Stimulated activated effector memory CD8-positive, alpha-beta T cell treated with anti-CD3 and anti-CD28 coated beads, Interleukin-12 subunit alpha, Interleukin-12 subunit beta, amount 100 ng/mL, for 72 hours (primary cell): ENCODE results near the gene FKBP8.

Source experiments
- ATAC-seq: fragments of 150-1000 bp; cut with Tn5 transposase; 2 replicates; pipeline ENCODE4 v1.10.0; 2021
- DNase-seq, 2 donors: peaks; one replicate each; pipeline ENCODE4 v3.0.0; 2021 to 2022; ENCODE audit warnings: low spot score in 2 of 2
- H3K27ac Mint-ChIP-seq: one replicate; pipeline ENCODE4 v1.8.0; 2022; ENCODE audit warnings: mild to moderate bottlenecking, mixed read lengths
- H3K36me3 Mint-ChIP-seq: one replicate; pipeline ENCODE4 v1.8.0; 2022; ENCODE audit warnings: mild to moderate bottlenecking, mixed read lengths
- H3K4me1 Mint-ChIP-seq: one replicate; pipeline ENCODE4 v1.8.0; 2022; ENCODE audit warnings: mixed read lengths
- H3K4me3 Mint-ChIP-seq: one replicate; pipeline ENCODE4 v1.8.0; 2022; ENCODE audit warnings: mild to moderate bottlenecking, mixed read lengths
- H3K9me3 Mint-ChIP-seq: one replicate; pipeline ENCODE4 v1.8.0; 2022; ENCODE audit warnings: mixed read lengths

Gene FKBP8

GRCh38 chr19:18574691-18575291 is 31.4 kb upstream of the FKBP8 start:
- DNase-seq (no peak), ATAC-seq (no peak)
- Mint-ChIP-seq H3K4me1 (peaks cover 37% of the 10 kb centered on the region), H3K9me3 (no peaks in the 10 kb centered on the region), H3K4me3 (no peak overlapping the region), H3K27ac (peak overlapping the region; percentile 54), H3K36me3 (peaks cover 88% of the 10 kb centered on the region)

GRCh38 chr19:18571564-18572344 is 28.4 kb upstream of the FKBP8 start, which contains the start of gene UBA52:
UBA52 (plus strand) TSS chr19:18571857; CDS start chr19:18573301, 1,444 bp downstream.
- ATAC-seq, result peak; percentile 96

GRCh38 chr19:18568367-18568766 is 25.0 kb upstream of the FKBP8 start:
- H3K4me1 Mint-ChIP-seq, result peaks cover 21% of the 10 kb centered on the region
- H3K4me3 Mint-ChIP-seq, result no peak overlapping the region
- DNase-seq, result no peak
- peaks cover 100% of the 10 kb centered on the region for H3K36me3 Mint-ChIP-seq
- no peak overlapping the region for H3K27ac Mint-ChIP-seq
- no peaks in the 10 kb centered on the region for H3K9me3 Mint-ChIP-seq
- ATAC-seq, result no peak

More at GRCh38 chr19:18571564-18572344, 28.4 kb upstream of the FKBP8 start, which contains the start of gene UBA52:
- Mint-ChIP-seq H3K9me3 (no peaks in the 10 kb centered on the region), H3K4me3 (peak within 1 kb of the TSS; percentile 83), H3K27ac (peak within 1 kb of the TSS; percentile 97), H3K36me3 (peaks cover 100% of the 10 kb centered on the region), H3K4me1 (peaks cover 37% of the 10 kb centered on the region)
- peak; percentile 98 to 100 for DNase-seq

GRCh38 chr19:18566953-18567352 is 23.6 kb upstream of the FKBP8 start:
- peaks cover 9% of the 10 kb centered on the region for H3K4me1 Mint-ChIP-seq
- H3K4me3 Mint-ChIP-seq, result no peak overlapping the region
- peaks cover 100% of the 10 kb centered on the region for H3K36me3 Mint-ChIP-seq
- no peaks in the 10 kb centered on the region for H3K9me3 Mint-ChIP-seq
- ATAC-seq, result no peak
- no peak for DNase-seq
- H3K27ac Mint-ChIP-seq, result no peak overlapping the region

GRCh38 chr19:18562086-18562485 is 18.7 kb upstream of the FKBP8 start:
- H3K36me3 Mint-ChIP-seq, result peaks cover 85% of the 10 kb centered on the region
- no peak overlapping the region for H3K4me3 Mint-ChIP-seq
- DNase-seq, result no peak
- H3K4me1 Mint-ChIP-seq, result peaks cover 27% of the 10 kb centered on the region
- no peaks in the 10 kb centered on the region for H3K9me3 Mint-ChIP-seq
- H3K27ac Mint-ChIP-seq, result no peak overlapping the region
- ATAC-seq, result no peak

GRCh38 chr19:18559685-18560084 is 16.3 kb upstream of the FKBP8 start:
- ATAC-seq (no peak), DNase-seq (no peak)
- H3K4me3 Mint-ChIP-seq, result peak overlapping the region; percentile 84
- H3K36me3 Mint-ChIP-seq, result peaks cover 61% of the 10 kb centered on the region
- H3K27ac Mint-ChIP-seq, result peak overlapping the region; percentile 93
- peaks cover 27% of the 10 kb centered on the region for H3K4me1 Mint-ChIP-seq
- no peaks in the 10 kb centered on the region for H3K9me3 Mint-ChIP-seq

GRCh38 chr19:18558604-18559003 is 15.2 kb upstream of the FKBP8 start:
- no peak for DNase-seq
- Mint-ChIP-seq H3K4me3 (peak overlapping the region; percentile 84), H3K27ac (peak overlapping the region; percentile 93), H3K9me3 (no peaks in the 10 kb centered on the region), H3K4me1 (peaks cover 27% of the 10 kb centered on the region), H3K36me3 (peaks cover 50% of the 10 kb centered on the region)
- no peak for ATAC-seq

- peak overlapping the region; percentile 84 for H3K4me3 Mint-ChIP-seq
- H3K4me1 Mint-ChIP-seq, result peaks cover 27% of the 10 kb centered on the region
- DNase-seq, result no peak
- peak; percentile 5 for ATAC-seq
- no peaks in the 10 kb centered on the region for H3K9me3 Mint-ChIP-seq
- H3K36me3 Mint-ChIP-seq, result peaks cover 46% of the 10 kb centered on the region
- peak overlapping the region; percentile 93 for H3K27ac Mint-ChIP-seq
These were observed 14.8 kb upstream of the FKBP8 start for GRCh38 chr19:18558202-18558555.

- peaks cover 40% of the 10 kb centered on the region for H3K36me3 Mint-ChIP-seq
- peak within 1 kb of the TSS; percentile 93 for H3K27ac Mint-ChIP-seq
- ATAC-seq (peak; percentile 99), DNase-seq (peak; percentile 89 to 96)
- no peaks in the 10 kb centered on the region for H3K9me3 Mint-ChIP-seq
- peak within 1 kb of the TSS; percentile 84 for H3K4me3 Mint-ChIP-seq
- H3K4me1 Mint-ChIP-seq, result peaks cover 27% of the 10 kb centered on the region
These were observed 14.2 kb upstream of the FKBP8 start, which contains the start of gene KXD1 for GRCh38 chr19:18557411-18558201. KXD1 (plus strand) TSS chr19:18557870; CDS start chr19:18562057, 4,187 bp downstream.

- DNase-seq (no peak), ATAC-seq (no peak)
- no peak overlapping the region for H3K27ac Mint-ChIP-seq
- H3K36me3 Mint-ChIP-seq, result no peaks in the 10 kb centered on the region
- no peak overlapping the region for H3K4me3 Mint-ChIP-seq
- H3K9me3 Mint-ChIP-seq, result no peaks in the 10 kb centered on the region
- no peaks in the 10 kb centered on the region for H3K4me1 Mint-ChIP-seq
These were observed 8.3 kb upstream of the FKBP8 start for GRCh38 chr19:18551631-18552030.

GRCh38 chr19:18543814-18544475 is 572 bp upstream of the FKBP8 start:
- ATAC-seq (peak; percentile 91), DNase-seq (peak; percentile 72 to 89)
- Mint-ChIP-seq H3K27ac (peak overlapping the region; percentile 97), H3K9me3 (no peaks in the 10 kb centered on the region), H3K4me3 (peak overlapping the region; percentile 94), H3K4me1 (peaks cover 32% of the 10 kb centered on the region), H3K36me3 (peaks cover 57% of the 10 kb centered on the region)

- peaks cover 32% of the 10 kb centered on the region for H3K4me1 Mint-ChIP-seq
- no peak for ATAC-seq
These were observed 1.1 kb downstream of the FKBP8 start for GRCh38 chr19:18541992-18542940.

GRCh38 chr19:18541258-18541991 is 1.9 kb downstream of the FKBP8 start:
- H3K4me3 Mint-ChIP-seq, result peak overlapping the region; percentile 94
- peaks cover 32% of the 10 kb centered on the region for H3K4me1 Mint-ChIP-seq
- ATAC-seq, result peak; percentile 43
- no peaks in the 10 kb centered on the region for H3K9me3 Mint-ChIP-seq
- DNase-seq, result no peak
- peaks cover 82% of the 10 kb centered on the region for H3K36me3 Mint-ChIP-seq
- peak overlapping the region; percentile 97 for H3K27ac Mint-ChIP-seq

More at GRCh38 chr19:18541992-18542940, 1.1 kb downstream of the FKBP8 start:
- Mint-ChIP-seq H3K36me3 (peaks cover 74% of the 10 kb centered on the region), H3K9me3 (no peaks in the 10 kb centered on the region), H3K27ac (peak overlapping the region; percentile 97), H3K4me3 (peak overlapping the region; percentile 94)
- DNase-seq, result no peak
